GM04503 (cell line): Measurements from ENCODE around the gene CGREF1.
"Not testable (repeated sequence)": the region's sequence is repeated elsewhere in the genome, so short reads cannot be mapped to it uniquely, and the experiment has no call there.

Experiments
- DNase-seq: peaks from one replicate; pipeline ENCODE4 v3.0.0-alpha.2; 2012; ENCODE audit warnings: low read depth

The CGREF1 gene

DNA sequence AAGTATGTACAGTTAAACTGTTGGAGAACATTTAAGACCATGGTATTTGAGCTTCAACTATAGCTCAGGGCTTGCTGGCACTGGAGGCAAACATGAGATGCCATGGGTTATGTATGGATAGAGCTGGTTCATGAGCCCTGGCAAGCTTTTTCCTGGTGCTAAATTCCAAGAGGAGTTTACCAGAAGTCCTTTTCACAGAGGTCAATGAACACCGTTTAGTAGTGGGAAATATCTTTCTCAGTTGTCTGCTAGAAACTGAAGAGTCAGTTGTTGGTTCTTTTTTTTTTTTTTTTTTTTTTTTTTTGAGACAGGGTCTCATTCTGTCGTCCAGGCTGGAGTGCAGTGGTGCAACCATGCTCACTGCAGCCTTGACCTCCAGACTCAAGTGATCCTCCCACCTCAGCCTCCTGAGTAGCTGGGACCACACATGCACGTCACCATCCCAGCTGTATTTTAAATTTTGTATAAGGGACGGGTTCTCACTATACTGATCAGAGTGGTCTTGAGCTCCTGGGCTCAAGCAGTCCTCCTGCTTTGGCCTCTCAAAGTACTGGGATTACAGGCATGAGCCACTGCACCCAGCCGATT is 31.0 kb downstream of the CGREF1 start:
- no peak for DNase-seq

- no peak for DNase-seq
These were observed 32.0 kb downstream of the CGREF1 start, which contains the start of gene KHK for GRCh38 chr2:27086724-27087593. TSS of gene KHK (plus strand) at chr2:27086772. CDS start at chr2:27087260, 488 bp downstream.

- no peak for DNase-seq
These were observed 32.7 kb downstream of the CGREF1 start for GRCh38 chr2:27086090-27086723.

DNA sequence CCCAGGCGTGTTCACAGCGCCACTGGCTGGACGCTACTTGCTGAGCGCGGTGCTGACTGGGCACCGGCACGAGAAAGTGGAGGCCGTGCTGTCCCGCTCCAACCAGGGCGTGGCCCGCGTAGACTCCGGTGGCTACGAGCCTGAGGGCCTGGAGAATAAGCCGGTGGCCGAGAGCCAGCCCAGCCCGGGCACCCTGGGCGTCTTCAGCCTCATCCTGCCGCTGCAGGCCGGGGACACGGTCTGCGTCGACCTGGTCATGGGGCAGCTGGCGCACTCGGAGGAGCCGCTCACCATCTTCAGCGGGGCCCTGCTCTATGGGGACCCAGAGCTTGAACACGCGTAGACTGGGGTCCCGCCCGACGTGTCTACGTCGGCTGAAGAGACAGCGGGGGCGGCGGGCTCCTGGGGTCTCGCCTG is 33.2 kb downstream of the CGREF1 start:
- no peak for DNase-seq

GRCh38 chr2:27085062-27085672 is 33.8 kb downstream of the CGREF1 start:
- no peak for DNase-seq

DNA sequence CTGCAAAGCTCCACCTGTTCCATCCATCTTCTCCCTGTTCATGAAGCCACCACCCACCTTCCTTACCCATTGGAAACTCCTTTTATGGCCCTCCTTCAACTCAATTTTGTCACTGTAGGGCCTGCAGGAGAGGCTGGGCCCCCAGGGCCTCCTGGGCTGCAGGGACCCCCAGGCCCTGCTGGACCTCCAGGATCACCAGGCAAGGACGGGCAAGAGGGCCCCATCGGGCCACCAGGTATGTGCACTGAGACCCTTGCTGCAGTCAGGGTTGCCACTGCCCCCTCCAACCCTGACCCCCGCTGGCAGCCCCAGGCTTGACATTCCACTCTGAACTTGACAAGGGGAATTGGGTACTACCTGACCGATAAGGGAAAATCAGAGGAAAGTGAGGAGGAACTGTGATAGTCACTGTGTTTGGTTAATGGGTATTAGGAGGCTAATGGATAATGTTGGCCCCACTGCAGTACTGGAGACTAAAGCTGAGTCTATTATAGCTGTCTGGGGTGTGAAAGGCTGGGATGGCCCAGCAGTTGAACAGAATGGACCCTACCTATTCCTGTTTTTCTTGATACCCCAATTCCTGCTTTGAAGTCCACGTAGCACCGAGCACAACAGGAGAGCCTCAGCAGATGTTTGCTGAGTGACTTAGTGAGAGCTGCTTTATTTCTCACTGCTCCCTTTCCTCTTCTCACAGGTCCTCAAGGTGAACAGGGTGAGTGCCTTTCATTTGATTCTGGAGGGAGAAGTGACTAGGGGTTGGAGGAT is 34.4 kb downstream of the CGREF1 start:
- DNase-seq = no peak

GRCh38 chr2:27083410-27084296 is 35.3 kb downstream of the CGREF1 start:
- no peak for DNase-seq

DNA sequence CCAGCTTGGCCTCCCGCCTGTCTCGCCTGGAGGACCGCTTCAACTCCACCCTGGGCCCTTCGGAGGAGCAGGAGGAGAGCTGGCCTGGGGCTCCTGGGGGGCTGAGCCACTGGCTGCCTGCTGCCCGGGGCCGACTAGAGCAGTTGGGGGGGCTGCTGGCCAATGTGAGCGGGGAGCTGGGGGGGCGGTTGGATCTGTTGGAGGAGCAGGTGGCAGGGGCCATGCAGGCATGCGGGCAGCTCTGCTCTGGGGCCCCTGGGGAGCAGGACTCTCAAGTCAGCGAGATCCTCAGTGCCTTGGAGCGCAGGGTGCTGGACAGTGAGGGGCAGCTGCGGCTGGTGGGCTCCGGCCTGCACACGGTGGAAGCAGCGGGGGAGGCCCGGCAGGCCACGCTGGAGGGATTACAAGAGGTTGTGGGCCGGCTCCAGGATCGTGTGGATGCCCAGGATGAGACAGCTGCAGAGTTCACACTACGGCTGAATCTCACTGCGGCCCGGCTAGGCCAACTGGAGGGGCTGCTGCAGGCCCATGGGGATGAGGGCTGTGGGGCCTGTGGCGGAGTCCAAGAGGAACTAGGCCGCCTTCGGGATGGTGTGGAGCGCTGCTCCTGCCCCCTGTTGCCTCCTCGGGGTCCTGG is 36.0 kb downstream of the CGREF1 start:
- DNase-seq = no peak

DNA sequence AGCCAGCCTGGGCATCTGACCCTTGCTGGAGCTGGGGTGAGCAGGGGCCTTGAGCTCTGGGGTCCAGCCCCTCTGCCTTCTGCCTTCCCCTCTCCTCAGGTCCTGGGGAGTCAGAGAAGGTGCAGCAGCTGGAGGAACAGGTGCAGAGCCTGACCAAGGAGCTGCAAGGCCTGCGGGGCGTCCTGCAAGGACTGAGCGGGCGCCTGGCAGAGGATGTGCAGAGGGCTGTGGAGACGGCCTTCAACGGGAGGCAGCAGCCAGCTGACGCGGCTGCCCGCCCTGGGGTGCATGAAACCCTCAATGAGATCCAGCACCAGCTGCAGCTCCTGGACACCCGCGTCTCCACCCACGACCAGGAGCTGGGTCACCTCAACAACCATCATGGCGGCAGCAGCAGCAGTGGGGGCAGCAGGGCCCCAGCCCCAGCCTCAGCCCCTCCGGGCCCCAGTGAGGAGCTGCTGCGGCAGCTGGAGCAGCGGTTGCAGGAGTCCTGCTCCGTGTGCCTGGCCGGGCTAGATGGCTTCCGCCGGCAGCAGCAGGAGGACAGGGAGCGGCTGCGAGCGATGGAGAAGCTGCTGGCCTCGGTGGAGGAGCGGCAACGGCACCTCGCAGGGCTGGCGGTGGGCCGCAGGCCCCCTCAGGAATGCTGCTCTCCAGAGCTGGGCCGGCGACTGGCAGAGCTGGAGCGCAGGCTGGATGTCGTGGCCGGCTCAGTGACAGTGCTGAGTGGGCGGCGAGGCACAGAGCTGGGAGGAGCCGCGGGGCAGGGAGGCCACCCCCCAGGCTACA is 36.8 kb downstream of the CGREF1 start:
- no peak for DNase-seq

GRCh38 chr2:27080603-27080936 is 38.4 kb downstream of the CGREF1 start:
- DNase-seq = no peak

- DNase-seq = no peak
These were observed 38.8 kb downstream of the CGREF1 start for GRCh38 chr2:27080140-27080469.

DNA sequence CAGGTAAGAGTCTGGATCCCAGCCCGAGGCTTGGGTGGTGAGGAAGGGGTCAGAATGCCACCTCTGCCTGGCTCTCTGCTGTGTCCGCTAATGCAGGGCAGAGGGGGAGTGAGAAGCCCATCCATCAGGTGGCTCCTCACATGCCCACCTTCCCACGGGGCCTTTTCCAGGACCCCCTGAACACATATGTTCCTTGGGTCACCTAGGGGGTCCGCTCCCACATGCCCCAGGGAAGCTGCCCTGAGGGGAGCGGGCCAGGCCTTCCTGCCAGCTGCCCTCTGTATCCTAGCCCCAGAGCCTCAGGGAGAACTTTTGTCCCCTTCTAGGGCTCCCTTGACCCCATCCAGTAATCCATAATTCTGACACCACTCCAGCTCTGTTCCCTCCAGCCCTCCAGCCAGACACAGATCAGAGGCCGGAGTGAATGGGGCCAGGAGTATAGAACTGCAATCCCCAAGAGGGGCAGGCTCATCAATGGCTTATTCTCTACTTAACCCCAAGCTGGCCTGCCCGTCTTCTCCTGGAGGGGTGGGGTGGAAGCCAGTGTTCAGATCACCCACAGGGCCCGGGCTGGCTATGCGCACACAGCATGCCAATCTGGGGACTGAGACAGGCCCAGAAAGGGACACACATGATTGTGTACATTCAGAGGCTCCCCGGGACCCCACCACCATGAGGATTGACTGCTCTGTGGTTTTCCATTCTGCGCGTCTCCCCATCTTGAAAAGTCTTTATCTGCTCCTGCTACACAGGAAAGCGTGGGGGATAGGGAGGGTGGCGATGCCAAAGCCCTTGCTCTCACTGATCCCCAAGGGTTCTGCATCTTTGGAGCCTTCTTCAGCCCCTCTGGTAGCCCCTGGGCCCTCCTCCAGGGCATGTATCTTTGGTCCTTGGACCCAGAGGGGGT is 39.4 kb downstream of the CGREF1 start:
- DNase-seq = no peak

GRCh38 chr2:27078267-27079194 is 40.4 kb downstream of the CGREF1 start, which contains the start of gene EMILIN1:
TSS of gene EMILIN1 (plus strand) at chr2:27078615. CDS start at chr2:27079066, 451 bp downstream.
- DNase-seq = peak; percentile 90

GRCh38 chr2:27077231-27077630 is 41.7 kb downstream of the CGREF1 start:
- no peak for DNase-seq

- DNase-seq = no peak
These were observed 42.6 kb downstream of the CGREF1 start for GRCh38 chr2:27076323-27076722.

DNA sequence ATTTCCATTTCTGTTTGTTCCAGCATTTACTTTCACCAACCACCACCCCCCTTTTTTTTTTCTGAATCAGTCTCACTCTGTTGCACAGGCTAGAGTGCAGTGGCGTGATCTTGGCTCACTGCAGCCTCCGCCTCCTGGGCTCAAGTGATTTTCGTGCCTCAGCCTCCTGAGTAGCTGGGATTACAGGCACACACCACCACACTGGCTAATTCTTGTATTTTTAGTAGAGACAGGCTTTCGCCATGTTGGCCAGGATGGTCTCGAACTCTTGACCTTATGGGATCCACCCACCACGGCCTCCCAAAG is 43.4 kb downstream of the CGREF1 start:
- DNase-seq = not testable (repeated sequence)

- no peak for DNase-seq
These were observed 44.0 kb downstream of the CGREF1 start for GRCh38 chr2:27074738-27075565.
